Gastrocnemius medialis (tissue), 4 donors: Measurements from ENCODE around the gene SERAC1.

ENCODE experiments used
- POLR2A ChIP-seq, 2 donors: fragments of 450-650 bp; IDR thresholded peaks; one replicate each; pipeline ENCODE4 v1.6.1; 2017; ENCODE audit warnings: antibody characterized with exemption in 2 of 2, mild to moderate bottlenecking in 2 of 2, moderate library complexity in 2 of 2
- TF ChIP-seq, protein P1 (sequence below), 5 experiments: fragments of 450-650 bp in 3 of 5; fragments of 200-600 bp in 2 of 5; sonication (generic) in 2 of 5; IDR thresholded peaks in 4 of 5; conservative IDR thresholded peaks in 1 of 5; 1 replicate in 4 of 5; 2 replicates in 1 of 5; pipeline ENCODE4 v1.5.1; 2016 to 2019; ENCODE audit warnings: antibody characterized with exemption in 5 of 5, mild to moderate bottlenecking in 3 of 5, moderate library complexity in 3 of 5

- TF ChIP-seq, protein P1, sequence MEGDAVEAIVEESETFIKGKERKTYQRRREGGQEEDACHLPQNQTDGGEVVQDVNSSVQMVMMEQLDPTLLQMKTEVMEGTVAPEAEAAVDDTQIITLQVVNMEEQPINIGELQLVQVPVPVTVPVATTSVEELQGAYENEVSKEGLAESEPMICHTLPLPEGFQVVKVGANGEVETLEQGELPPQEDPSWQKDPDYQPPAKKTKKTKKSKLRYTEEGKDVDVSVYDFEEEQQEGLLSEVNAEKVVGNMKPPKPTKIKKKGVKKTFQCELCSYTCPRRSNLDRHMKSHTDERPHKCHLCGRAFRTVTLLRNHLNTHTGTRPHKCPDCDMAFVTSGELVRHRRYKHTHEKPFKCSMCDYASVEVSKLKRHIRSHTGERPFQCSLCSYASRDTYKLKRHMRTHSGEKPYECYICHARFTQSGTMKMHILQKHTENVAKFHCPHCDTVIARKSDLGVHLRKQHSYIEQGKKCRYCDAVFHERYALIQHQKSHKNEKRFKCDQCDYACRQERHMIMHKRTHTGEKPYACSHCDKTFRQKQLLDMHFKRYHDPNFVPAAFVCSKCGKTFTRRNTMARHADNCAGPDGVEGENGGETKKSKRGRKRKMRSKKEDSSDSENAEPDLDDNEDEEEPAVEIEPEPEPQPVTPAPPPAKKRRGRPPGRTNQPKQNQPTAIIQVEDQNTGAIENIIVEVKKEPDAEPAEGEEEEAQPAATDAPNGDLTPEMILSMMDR (IDR thresholded peaks at IDR 0.05 in 4 of 5, conservative IDR thresholded peaks at IDR 0.05 in 1 of 5): no peak
- no peak for TF ChIP-seq POLR2A (IDR thresholded peaks at IDR 0.05)
These were observed 97.5 kb downstream of the SERAC1 start for GRCh38 chr6:158070513-158070912.
